Esophagus muscularis mucosa (tissue), 4 donors: ENCODE results near the gene HNRNPL. TPM values are rescaled to one million over a fixed set of nuclear protein-coding genes. Genes with fewer than 3 reads are reported as not detected.
A peak's percentile ranks its signal among the peaks of the same experiment; 100 is the strongest.

Experiments used
- DNase-seq: peaks from one replicate; pipeline ENCODE4 v3.0.0-alpha.2; 2017; ENCODE audit errors: extremely low spot score
- H3K27ac ChIP-seq, 4 donors: fragments of 200-600 bp; sonication (generic); replicated peaks in 1 of 4; 1 replicate in 3 of 4; 2 replicates in 1 of 4; pipeline ENCODE4 v1.5.1; 2016 to 2019; ENCODE audit warnings: mild to moderate bottlenecking in 1 of 4
- H3K27me3 ChIP-seq, 4 donors: fragments of 200-600 bp; sonication (generic); one replicate each; pipeline versions ENCODE4 v1.5.1 to v1.6.0; 2016 to 2019
- H3K36me3 ChIP-seq, 4 donors: fragments of 200-600 bp; sonication (generic); one replicate each; pipeline ENCODE4 v1.5.1; 2016 to 2019
- H3K4me1 ChIP-seq, 4 donors: fragments of 200-600 bp; sonication (generic); one replicate each; pipeline ENCODE4 v1.5.1; 2016 to 2019
- H3K4me3 ChIP-seq, 4 donors: fragments of 200-600 bp; sonication (generic); 1 replicate in 2 of 4; 2 replicates in 2 of 4; pipeline ENCODE4 v1.5.1; 2016 to 2019; ENCODE audit warnings: mild to moderate bottlenecking in 4 of 4, moderate library complexity in 1 of 4
- H3K9me3 ChIP-seq, 4 donors: fragments of 200-600 bp; sonication (generic); 1 replicate in 3 of 4; 2 replicates in 1 of 4; pipeline ENCODE4 v1.5.1; 2016 to 2019
- EP300 ChIP-seq: sonication (generic); formaldehyde crosslinking; IDR thresholded peaks from one replicate; pipeline ENCODE4 v1.6.1; 2017; ENCODE audit warnings: antibody characterized with exemption
- POLR2A ChIP-seq: fragments of 450-650 bp; IDR thresholded peaks from one replicate; pipeline ENCODE4 v1.6.1; 2017; ENCODE audit warnings: antibody characterized with exemption, moderate library complexity, mild to moderate bottlenecking, low read depth
- POLR2AphosphoS5 ChIP-seq, 2 donors: sonication (generic); formaldehyde crosslinking; IDR thresholded peaks; one replicate each; pipeline ENCODE4 v1.6.1; 2017; ENCODE audit warnings: antibody characterized with exemption in 2 of 2
- WGBS: methylation state at CpG from one replicate; pipeline ENCODE4 v1.1.5; 2018; 5-methylcytosine and 5-hydroxymethylcytosine counted together
- intact Hi-C: fragments of 100-400 bp; cut with DNase I; formaldehyde crosslinking; loops from one replicate; pipeline ENCODE4 v1.15.1; 2023
- total RNA-seq, 4 donors: library from RNA; depleted of rRNA; stranded (reverse); fragments of >200 nt; gene quantifications; one replicate each; pipeline versions ENCODE4 v1.1.0 to v1.2.1, GENCODE V29; 2016
- TF ChIP-seq, protein P1 (sequence below), 3 experiments: fragments of 200-600 bp in 2 of 3; fragments of 450-650 bp in 1 of 3; sonication (generic) in 2 of 3; IDR thresholded peaks; one replicate each; pipeline ENCODE4 v1.5.1; 2017 to 2019; ENCODE audit warnings: antibody characterized with exemption in 3 of 3, mild to moderate bottlenecking in 2 of 3, moderate library complexity in 1 of 3

HNRNPL gene
- 100 to 1,000 TPM; 126 to 202 (median 180) TPM for total RNA-seq

DNA sequence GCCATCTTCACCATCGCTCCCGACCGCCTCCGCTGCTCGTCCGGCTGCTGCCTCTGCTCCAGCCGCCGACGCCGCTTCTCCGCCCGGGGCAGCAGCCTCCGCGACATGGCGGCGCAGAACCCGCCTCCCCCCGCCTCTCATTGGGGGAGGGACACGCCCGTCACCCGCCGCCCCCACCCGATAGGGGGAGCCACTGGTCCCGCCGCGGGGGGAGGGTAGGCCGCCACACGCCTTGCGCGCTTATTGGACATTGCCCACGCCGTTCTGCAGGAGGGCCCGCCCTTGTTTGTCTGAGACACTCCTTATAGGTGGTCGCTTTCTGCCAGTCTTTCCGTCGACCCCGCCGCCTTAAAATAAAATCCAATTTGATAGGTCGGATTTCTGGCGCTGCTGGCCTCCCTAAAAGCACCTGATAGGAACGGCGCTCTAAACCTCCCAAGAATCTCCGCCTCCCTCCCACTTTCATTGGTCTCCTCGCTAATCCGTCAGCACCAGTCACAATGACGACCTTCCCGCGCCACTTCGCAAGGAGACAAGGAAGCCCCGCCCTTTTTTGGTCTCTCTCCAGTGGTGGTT is at the start of gene HNRNPL:
Gene HNRNPL (minus strand): TSS at position 127 of the 576 bp plus-strand sequence. CDS start 20 bp downstream, at position 107.
- H3K36me3 ChIP-seq, result peaks cover 25 to 33% (median 30%) of the 10 kb centered on the region in 4 donors
- DNase-seq, result no peak
- TF ChIP-seq POLR2AphosphoS5 (IDR thresholded peaks at IDR 0.05) (peak; percentile 88 to 98), EP300 (no peak), POLR2A (peak; percentile 98)
- TF ChIP-seq, protein P1, sequence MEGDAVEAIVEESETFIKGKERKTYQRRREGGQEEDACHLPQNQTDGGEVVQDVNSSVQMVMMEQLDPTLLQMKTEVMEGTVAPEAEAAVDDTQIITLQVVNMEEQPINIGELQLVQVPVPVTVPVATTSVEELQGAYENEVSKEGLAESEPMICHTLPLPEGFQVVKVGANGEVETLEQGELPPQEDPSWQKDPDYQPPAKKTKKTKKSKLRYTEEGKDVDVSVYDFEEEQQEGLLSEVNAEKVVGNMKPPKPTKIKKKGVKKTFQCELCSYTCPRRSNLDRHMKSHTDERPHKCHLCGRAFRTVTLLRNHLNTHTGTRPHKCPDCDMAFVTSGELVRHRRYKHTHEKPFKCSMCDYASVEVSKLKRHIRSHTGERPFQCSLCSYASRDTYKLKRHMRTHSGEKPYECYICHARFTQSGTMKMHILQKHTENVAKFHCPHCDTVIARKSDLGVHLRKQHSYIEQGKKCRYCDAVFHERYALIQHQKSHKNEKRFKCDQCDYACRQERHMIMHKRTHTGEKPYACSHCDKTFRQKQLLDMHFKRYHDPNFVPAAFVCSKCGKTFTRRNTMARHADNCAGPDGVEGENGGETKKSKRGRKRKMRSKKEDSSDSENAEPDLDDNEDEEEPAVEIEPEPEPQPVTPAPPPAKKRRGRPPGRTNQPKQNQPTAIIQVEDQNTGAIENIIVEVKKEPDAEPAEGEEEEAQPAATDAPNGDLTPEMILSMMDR (IDR thresholded peaks at IDR 0.05), result peak; percentile 20 to 45 (median 34)
- H3K4me3 ChIP-seq, result peak within 1 kb of the TSS; percentile 90 to 98 (median 96)
- peak within 1 kb of the TSS; percentile 100 for H3K27ac ChIP-seq
- 1% methylated on average over 23 of the region's 50 CpGs for WGBS
- intact Hi-C loops, result loop anchor here (5.0 kb wide), 1 partner anchor 203 kb away; the partner anchor contains the start of gene ACTN4
- H3K27me3 ChIP-seq, result no peaks in the 10 kb centered on the region
- H3K4me1 ChIP-seq, result peaks cover 45 to 64% (median 55%) of the 10 kb centered on the region in 4 donors
- H3K9me3 ChIP-seq, result no peaks in the 10 kb centered on the region

GRCh38 chr19:38898788-38899446 is 49.1 kb upstream of the HNRNPL start:
- intact Hi-C loops, result no loop called here
- H3K36me3 ChIP-seq, result peaks cover 0 to 3% (median 1%) of the 10 kb centered on the region in 4 donors
- peak overlapping the region; percentile 87 to 94 (median 90) for H3K27ac ChIP-seq
- 10% methylated on average over 22 of the region's 25 CpGs for WGBS
- H3K4me3 ChIP-seq, result peak overlapping the region; percentile 74 to 97 (median 78)
- H3K27me3 ChIP-seq, result no peaks in the 10 kb centered on the region
- peaks cover 30 to 64% (median 52%) of the 10 kb centered on the region in 4 donors for H3K4me1 ChIP-seq
- no peak for TF ChIP-seq POLR2AphosphoS5 (IDR thresholded peaks at IDR 0.05)
- no peak for TF ChIP-seq EP300
- TF ChIP-seq, protein P1 (IDR thresholded peaks at IDR 0.05), result peak in 1 of 3 experiments; percentile 11
- no peak for TF ChIP-seq POLR2A
- H3K9me3 ChIP-seq, result no peaks in the 10 kb centered on the region
- no peak for DNase-seq

GRCh38 chr19:38894968-38895367 is 45.2 kb upstream of the HNRNPL start:
- no peaks in the 10 kb centered on the region for H3K27me3 ChIP-seq
- H3K9me3 ChIP-seq, result no peaks in the 10 kb centered on the region
- H3K4me3 ChIP-seq, result no peak overlapping the region
- 62% methylated on average over 9 of the region's 9 CpGs for WGBS
- no peak for TF ChIP-seq POLR2AphosphoS5 (IDR thresholded peaks at IDR 0.05)
- TF ChIP-seq EP300, result no peak
- TF ChIP-seq, protein P1 (IDR thresholded peaks at IDR 0.05), result no peak
- TF ChIP-seq POLR2A, result no peak
- intact Hi-C loops, result no loop called here
- H3K36me3 ChIP-seq, result peaks cover 8 to 43% (median 28%) of the 10 kb centered on the region in 4 donors
- H3K4me1 ChIP-seq, result peaks cover 22 to 58% (median 40%) of the 10 kb centered on the region in 4 donors
- DNase-seq, result no peak
- H3K27ac ChIP-seq, result no peak overlapping the region

DNA sequence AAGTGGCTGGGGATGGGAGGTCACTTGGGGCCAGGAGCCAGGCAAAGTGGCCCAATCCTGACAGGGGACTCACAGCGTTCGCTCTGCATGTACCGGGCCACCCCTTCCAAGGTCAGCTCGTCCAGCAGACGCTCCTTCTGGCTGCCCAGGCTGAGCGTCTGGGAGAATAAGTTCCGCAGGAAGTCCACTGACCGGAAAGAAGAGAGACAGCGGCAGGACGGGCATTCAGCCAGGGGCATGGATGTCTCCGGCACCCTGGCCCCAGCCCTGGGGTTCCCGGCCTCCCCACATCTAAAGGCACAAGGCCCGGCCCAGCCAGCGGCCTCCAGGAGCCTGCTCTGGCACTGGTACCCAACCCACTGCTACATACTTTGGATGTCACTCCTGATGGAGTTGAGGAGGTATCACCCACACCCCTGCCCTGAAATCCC is 43.6 kb upstream of the HNRNPL start:
- H3K4me3 ChIP-seq, result no peak overlapping the region
- no peaks in the 10 kb centered on the region for H3K9me3 ChIP-seq
- H3K36me3 ChIP-seq, result peaks cover 24 to 59% (median 44%) of the 10 kb centered on the region in 4 donors
- TF ChIP-seq POLR2A (no peak), EP300 (no peak), POLR2AphosphoS5 (IDR thresholded peaks at IDR 0.05) (no peak)
- TF ChIP-seq, protein P1 (IDR thresholded peaks at IDR 0.05), result no peak
- DNase-seq, result no peak
- H3K27ac ChIP-seq, result no peak overlapping the region
- intact Hi-C loops, result no loop called here
- H3K4me1 ChIP-seq, result peaks cover 17 to 50% (median 33%) of the 10 kb centered on the region in 4 donors
- H3K27me3 ChIP-seq, result no peaks in the 10 kb centered on the region
- WGBS, result 84% methylated on average over 4 of the region's 14 CpGs
